Measurements from ENCODE around the gene NLRP7.
"Not testable (repeated sequence)": the region's sequence is repeated elsewhere in the genome, so short reads cannot be mapped to it uniquely, and the experiment has no call there.

Gene NLRP7

DNA sequence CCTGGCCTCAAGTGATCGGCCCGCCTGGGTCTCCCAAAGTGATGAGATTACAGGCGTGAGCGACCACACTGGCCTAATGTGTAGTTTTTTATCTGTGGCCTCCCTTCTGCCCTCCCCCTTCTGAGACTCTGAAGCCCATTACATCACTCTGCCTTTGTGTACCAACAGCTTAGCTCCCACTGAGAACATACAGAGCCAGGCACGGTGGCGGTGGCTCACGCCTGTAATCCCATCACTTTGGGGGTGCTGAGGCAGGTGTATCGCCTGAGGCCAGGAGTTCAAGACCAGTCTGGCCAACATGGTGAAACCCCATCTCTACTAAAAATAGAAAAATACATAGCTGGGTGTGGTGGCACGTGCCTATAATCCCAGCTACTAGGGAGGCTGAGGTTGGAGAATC, 28.8 kb downstream of the NLRP7 start:
- DNase-seq: no peak

DNA sequence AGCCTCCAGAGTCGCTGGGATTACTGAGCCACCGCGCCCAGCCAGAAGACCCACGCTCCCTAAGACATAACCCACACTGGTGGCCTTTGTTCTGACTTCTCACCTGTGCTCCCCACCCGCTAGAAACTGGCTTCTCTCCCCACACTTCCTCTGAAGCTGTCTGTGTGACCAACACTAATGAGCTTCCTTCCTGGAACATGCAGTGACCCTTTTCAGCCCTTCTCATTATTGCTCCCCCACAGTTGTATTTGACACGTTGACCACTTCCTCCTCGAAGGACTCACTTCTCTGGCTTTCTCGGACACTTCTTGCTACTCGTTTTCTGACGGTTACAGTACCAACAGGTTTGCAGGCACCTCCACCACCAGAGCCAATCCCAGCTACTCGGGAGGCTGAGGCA, 30.5 kb downstream of the NLRP7 start:
- no peak for DNase-seq

GRCh38 chr19:54907899-54908298, 39.4 kb downstream of the NLRP7 start:
- not testable (repeated sequence) for DNase-seq

- DNase-seq: no peak
Observed at GRCh38 chr19:54906819-54907218, 40.5 kb downstream of the NLRP7 start.

DNA sequence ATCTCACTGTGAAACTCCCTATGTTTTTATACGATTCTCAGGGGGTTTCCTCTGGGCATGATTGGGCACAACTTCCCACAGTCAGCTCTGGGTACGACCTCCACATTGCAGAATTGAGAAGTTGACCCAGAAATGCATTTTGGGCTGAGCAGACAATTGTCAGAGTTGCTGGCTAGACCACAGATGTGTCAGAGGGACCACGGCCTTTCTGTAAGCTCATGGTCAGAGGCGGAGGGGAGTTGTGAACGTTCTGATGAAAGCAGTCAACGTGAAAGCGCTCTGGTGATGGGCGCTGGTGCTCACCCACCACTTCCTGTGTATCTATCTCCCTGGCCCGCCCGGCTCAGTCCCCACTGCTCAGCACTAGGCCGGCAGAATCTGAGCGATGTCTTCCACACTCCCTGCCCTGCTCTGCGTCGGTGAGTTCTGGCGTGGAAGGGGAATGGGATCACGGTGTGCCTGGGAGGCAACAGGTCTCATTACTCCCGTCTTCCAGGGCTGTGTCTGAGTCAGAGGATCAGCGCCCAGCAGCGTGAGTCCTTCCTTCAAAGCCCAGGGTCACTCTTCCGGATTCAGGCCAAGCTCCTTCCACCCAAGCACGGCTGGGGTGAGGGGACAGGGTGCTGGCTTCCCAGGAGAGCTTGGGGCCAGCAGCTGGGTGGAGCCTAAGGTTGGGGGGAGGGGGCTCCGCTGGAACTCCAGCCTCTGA, 41.4 kb downstream of the NLRP7 start, which contains the start of gene NCR1:
Gene NCR1 (plus strand): TSS at position 346 of the 709 bp plus-strand sequence. CDS start 40 bp downstream, at position 386.
- peak; percentile 30 for DNase-seq

DNA sequence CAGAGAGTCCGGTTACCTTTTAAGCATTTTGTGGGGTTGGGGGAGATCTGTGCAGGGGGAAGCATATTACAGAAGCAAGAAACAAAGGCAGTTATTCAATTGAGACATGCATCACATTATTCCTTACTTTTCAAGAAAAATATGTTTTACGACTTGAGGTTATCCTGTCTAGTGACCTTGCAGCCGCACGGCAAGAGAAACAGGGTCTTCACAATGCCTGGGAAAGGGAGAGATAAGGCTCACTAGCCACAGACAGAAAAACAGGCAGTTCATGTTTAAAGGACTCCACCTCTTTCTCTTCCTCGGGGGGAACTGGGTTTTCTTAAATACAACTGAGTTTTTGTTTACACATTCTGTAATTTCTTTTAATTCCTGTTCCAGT, 41.9 kb downstream of the NLRP7 start:
- DNase-seq: no peak

GRCh38 chr19:54904261-54904660, 43.1 kb downstream of the NLRP7 start:
- not testable (repeated sequence) for DNase-seq

GRCh38 chr19:54903303-54903702, 44.0 kb downstream of the NLRP7 start:
- no peak for DNase-seq

DNA sequence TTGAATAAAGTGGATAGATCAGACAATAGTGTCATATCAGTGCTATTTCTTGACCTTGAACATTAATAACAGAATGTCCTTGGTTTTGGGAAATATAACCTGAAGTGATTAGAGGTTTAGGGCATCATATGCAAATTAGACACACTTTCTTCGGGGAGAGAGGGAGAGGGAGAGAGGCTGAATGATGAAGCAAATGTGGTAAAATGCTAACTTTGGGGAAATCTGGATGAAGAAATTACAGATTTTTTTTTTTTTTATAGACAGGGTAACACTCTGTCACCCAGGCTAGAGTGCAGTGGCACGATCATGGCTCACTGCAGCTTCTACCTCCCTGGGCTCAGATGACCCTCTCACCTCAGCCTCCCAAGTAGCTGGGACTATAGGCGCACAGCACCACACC, 45.3 kb downstream of the NLRP7 start:
- no peak for DNase-seq

GRCh38 chr19:54901153-54901552, 46.2 kb downstream of the NLRP7 start:
- not testable (repeated sequence) for DNase-seq

DNA sequence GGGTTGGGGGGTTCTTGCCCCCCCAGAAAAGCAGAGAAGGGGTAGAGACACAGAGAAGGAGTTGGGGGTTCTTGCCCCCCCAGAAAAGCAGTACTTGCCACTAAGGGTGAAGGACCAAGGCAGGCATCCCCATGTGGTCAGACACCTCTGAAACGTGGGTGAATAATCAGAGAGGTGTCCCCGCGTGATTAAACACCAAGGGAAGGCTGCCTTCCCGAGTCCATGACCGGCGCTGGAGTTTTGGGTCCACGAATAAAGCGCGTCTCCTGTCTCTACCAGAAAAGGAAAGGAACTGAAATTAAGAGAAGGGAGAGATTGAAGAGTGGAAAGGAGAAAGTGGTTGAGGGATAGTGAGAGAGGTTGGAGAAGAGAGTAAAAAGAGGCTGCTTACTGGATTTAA, 47.7 kb downstream of the NLRP7 start:
- not testable (repeated sequence) for DNase-seq

DNA sequence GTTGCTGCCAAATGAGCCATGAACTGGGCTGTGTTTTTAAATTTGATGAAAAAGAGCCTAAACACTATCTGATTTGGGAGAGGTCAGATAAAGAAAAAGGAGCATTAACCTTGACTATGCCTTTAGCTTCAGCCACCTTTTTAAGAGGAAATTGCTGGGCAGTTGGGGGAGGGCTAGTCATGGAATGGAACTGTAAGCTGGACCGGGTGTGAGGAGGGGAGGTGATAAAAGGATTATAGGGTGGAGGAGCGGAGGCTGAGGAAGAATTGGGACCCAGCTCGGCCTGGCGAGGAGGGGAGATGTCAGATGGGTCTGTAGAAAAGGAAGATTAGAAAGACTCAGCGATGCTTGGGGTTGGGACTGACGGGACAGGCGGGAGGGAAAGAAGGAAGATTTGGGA, 48.6 kb downstream of the NLRP7 start:
- not testable (repeated sequence) for DNase-seq

DNA sequence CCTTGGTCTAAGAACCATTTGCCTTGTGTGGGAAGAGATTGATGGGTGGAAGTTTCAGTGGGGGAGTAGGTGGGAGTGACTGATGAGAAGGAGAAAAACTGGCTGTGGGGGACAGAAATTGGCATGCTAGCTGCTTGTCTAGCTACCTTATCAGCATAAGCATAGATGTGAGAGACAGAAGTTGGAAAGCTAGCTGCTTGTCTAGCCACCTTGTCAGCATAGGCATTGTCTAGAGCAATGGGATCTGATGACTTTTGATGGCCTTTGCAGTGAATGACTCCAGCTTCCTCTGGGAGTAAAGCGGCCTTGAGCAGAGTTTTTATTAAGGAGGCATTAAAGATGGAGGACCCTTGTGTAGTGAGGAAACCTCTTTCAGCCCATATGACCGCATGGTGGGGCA, 51.3 kb downstream of the NLRP7 start:
- DNase-seq: no peak

DNA sequence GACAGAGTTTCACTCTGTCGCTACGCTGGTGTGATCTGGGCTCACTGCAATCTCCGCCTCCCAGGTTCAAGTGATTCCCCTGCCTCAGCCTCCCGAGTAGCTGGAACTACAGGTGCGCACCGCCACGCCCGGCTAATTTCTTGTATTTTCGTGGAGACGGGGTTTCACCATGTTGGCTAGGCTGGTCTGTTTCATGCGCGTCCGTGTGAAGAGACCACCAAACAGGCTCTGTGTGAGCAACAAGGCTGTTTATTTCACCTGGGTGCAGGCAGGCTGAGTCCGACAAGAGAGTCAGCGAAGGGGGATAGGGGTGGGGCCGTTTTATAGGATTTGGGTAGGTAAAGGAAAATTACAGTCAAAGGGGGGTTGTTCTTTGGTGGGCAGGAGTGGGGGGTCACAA, 53.2 kb downstream of the NLRP7 start:
- not testable (repeated sequence) for DNase-seq

- DNase-seq: no peak
Observed at GRCh38 chr19:54893406-54893805, 53.9 kb downstream of the NLRP7 start.

DNA sequence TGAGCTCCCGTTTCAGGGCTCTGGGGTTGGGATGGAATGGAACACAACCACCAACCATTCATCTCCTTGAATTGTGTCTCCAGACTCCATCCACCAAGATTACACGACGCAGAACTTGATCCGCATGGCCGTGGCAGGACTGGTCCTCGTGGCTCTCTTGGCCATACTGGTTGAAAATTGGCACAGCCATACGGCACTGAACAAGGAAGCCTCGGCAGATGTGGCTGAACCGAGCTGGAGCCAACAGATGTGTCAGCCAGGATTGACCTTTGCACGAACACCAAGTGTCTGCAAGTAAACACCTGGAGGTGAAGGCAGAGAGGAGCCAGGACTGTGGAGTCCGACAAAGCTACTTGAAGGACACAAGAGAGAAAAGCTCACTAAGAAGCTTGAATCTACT, 57.8 kb downstream of the NLRP7 start:
- DNase-seq: no peak

- DNase-seq: no peak
Observed at GRCh38 chr19:54888239-54888638, 59.1 kb downstream of the NLRP7 start.

DNA sequence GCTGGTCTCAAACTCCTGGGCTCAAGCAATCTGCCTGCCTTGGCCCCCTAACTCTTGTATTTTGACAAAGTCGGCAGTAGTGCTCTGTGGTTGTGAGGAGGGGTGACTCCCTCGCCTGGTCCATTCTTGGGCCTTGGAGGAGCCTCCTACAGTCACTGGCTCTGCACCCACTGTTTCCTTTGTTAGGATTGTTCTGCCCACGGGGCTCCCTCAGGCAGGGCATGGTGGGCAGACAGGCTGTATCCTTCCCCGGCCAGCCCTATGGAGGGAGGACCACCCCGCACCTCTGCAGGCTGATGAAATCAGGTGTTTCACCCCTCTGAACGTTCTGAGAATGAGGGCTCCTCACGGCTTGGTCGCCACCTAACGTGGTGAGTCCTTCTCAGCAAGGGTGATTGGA, 64.1 kb downstream of the NLRP7 start:
- DNase-seq: no peak

- peak; percentile 19 for DNase-seq
Observed at GRCh38 chr19:54882758-54883157, 64.6 kb downstream of the NLRP7 start.

GRCh38 chr19:54881884-54882283, 65.4 kb downstream of the NLRP7 start:
- DNase-seq: no peak

DNA sequence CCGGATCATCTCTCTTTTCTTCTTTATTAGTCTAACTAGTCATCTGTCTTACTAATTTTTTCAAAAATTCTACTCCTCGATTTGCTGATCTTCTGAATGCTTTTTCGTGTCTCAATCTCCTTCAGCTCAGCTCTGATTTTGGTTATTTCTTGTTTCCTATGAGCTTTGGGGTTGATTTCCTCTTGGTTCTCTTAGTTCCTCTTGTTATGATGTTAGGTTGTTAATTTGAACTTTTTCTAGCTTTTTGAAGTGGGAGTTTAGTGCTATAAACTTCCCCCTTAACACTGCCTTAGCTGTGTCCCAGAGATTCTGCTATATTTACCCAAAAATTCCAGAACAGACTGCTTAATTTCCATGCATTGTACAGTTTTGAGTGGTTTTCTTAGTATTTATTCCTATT, 69.9 kb downstream of the NLRP7 start:
- no peak for DNase-seq

DNA sequence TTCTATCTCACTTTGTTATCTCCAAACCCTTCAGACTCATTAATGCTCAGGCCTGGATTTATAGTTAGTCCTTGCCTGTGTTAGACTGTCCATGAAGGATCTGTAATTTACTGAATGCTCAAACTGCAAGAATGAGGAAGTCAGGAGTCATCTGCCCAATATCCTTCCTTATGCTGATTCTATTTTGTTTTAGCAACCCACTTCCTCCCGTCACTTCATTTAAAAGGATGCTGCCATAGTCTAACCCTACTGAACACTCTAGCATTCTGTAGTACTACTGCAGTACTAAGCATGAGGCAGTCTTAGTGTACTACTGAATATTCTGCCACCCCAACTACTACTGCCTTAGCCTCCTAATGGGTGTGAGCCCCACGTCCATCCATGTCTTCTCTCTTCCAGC, 71.8 kb downstream of the NLRP7 start:
- DNase-seq: peak; percentile 6

DNA sequence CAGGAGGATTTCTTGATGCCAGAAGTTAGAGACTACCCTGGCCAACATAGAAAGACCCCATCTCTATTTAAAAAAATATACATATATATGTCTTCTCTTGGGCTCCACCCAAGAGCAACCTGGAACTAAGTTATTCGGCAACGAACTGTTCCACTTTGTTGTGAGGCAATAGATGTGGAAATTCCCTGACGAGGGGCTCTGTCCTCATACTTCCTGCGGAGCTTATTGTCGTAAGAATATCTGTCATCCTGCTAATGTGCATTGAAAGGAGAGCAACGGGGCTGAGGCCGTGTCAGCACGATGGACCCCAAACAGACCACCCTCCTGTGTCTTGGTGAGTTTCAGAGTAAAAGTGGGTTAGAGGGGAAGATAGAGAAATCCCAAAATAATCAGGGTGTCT, 73.3 kb downstream of the NLRP7 start, which contains the start of gene FCAR:
Gene FCAR (plus strand): TSS at position 246 of the 400 bp plus-strand sequence. CDS start 55 bp downstream, at position 301.
- DNase-seq: no peak

All from CD4-positive, alpha-beta T cell treated with Interleukin-4 for 4 hours (primary cell).